ENCODE results near the gene DGKZ. TPM values are rescaled to one million over a fixed set of nuclear protein-coding genes. Genes with fewer than 3 reads are reported as not detected.

Gene DGKZ
- total and polyA plus RNA-seq, 2 donors (not counting 3 experiments of a cell fraction or from before 2014, with no cell fraction given), result 88.8 to 127 TPM

GRCh38 chr11:46334211-46334610 lies 13.1 kb upstream of the DGKZ start:
- Histone ChIP-seq H3K4me3 (replicated peaks in 1 of 3; ENCODE audit: insufficient read depth in 1 of 3, low read depth in 1 of 3, low read length in 3 of 3) (no peak overlapping the region), H3K79me2 (ENCODE audit: control insufficient read depth, insufficient read depth, low read length) (no peaks in the 10 kb centered on the region), H3K9ac (replicated peaks; ENCODE audit: extremely low read depth, insufficient read depth, low read length) (no peak overlapping the region), H3K27ac (ENCODE audit: insufficient read depth, low read depth, low read length) (no peak overlapping the region), H3K4me1 (ENCODE audit: control insufficient read depth, extremely low read depth, insufficient read depth, low read length) (peaks cover 3% of the 10 kb centered on the region), H3K9me3 (replicated peaks; ENCODE audit: control insufficient read depth, insufficient read depth, low read length) (no peaks in the 10 kb centered on the region), H2AFZ (ENCODE audit: low read depth, low read length) (no peak overlapping the region), H3K4me2 (ENCODE audit: insufficient read depth, low read length) (no peak overlapping the region), H3K9me1 (replicated peaks; ENCODE audit: control insufficient read depth, extremely low read depth, insufficient read depth, low read length) (no peaks in the 10 kb centered on the region), H3K27me3 (ENCODE audit: control insufficient read depth in 2 of 2, insufficient read depth in 2 of 2, low read length in 2 of 2) (peaks cover 46 to 48% of the 10 kb centered on the region in 2 experiments), H4K20me1 (replicated peaks; ENCODE audit: control insufficient read depth, extremely low read depth, insufficient read depth, low read length) (no peaks in the 10 kb centered on the region), H3K36me3 (ENCODE audit: control insufficient read depth in 2 of 2, extremely low read depth in 1 of 2, insufficient read depth in 2 of 2, low read length in 2 of 2) (no peaks in the 10 kb centered on the region)
- dilution Hi-C loops (cut with MboI; ENCODE audit: extremely low pct_ligation_motif_present, low sequenced_read_pairs) (no loop called here), intact Hi-C loops (cut with micrococcal nuclease) (no loop called here)
- POLR2A ChIA-PET, result interaction anchor here (1.0 kb wide), 1 partner anchor 10 kb away, joined by 4 read pairs; no protein-coding TSS in a partner anchor
- CTCF ChIA-PET, result interaction anchor here (1.0 to 1.5 kb wide), 3 partner anchors 8 to 23 kb away, joined by 3 to 5 read pairs (median 5); partner anchors contain the start of gene DGKZ
- FAIRE-seq (no peak), DNase-seq (ENCODE audit: low read depth, low spot score) (no peak)
- TF ChIP-seq POLR2AphosphoS5 (IDR thresholded peaks at IDR 0.05; ENCODE audit: insufficient read depth, low read depth, low read length) (no peak), POLR2A (IDR thresholded peaks at IDR 0.05; ENCODE audit: low read depth, low read length) (no peak), GATA2 (IDR thresholded peaks at IDR 0.05; ENCODE audit: insufficient read depth, insufficient read length, low read depth, low read length) (no peak), FOS (IDR thresholded peaks at IDR 0.05; ENCODE audit: borderline replicate concordance, insufficient read depth, low read length) (no peak), MAX (IDR thresholded peaks at IDR 0.05; ENCODE audit: insufficient read depth, insufficient read length) (no peak), EZH2 (IDR thresholded peaks at IDR 0.05; ENCODE audit: borderline replicate concordance, low read depth, low read length, severe bottlenecking) (no peak)
- no TSS peak for BruUV-seq (replicated peaks)

- Histone ChIP-seq H3K27me3 (ENCODE audit: control insufficient read depth in 2 of 2, insufficient read depth in 2 of 2, low read length in 2 of 2) (peaks cover 39 to 40% of the 10 kb centered on the region in 2 experiments), H3K4me1 (ENCODE audit: control insufficient read depth, extremely low read depth, insufficient read depth, low read length) (peaks cover 3% of the 10 kb centered on the region), H3K27ac (ENCODE audit: insufficient read depth, low read depth, low read length) (no peak overlapping the region), H4K20me1 (replicated peaks; ENCODE audit: control insufficient read depth, extremely low read depth, insufficient read depth, low read length) (no peaks in the 10 kb centered on the region), H2AFZ (ENCODE audit: low read depth, low read length) (no peak overlapping the region), H3K4me3 (replicated peaks in 1 of 3; ENCODE audit: insufficient read depth in 1 of 3, low read depth in 1 of 3, low read length in 3 of 3) (no peak overlapping the region), H3K79me2 (ENCODE audit: control insufficient read depth, insufficient read depth, low read length) (no peaks in the 10 kb centered on the region), H3K9ac (replicated peaks; ENCODE audit: extremely low read depth, insufficient read depth, low read length) (no peak overlapping the region), H3K36me3 (ENCODE audit: control insufficient read depth in 2 of 2, extremely low read depth in 1 of 2, insufficient read depth in 2 of 2, low read length in 2 of 2) (no peaks in the 10 kb centered on the region), H3K9me1 (replicated peaks; ENCODE audit: control insufficient read depth, extremely low read depth, insufficient read depth, low read length) (no peaks in the 10 kb centered on the region), H3K9me3 (replicated peaks; ENCODE audit: control insufficient read depth, insufficient read depth, low read length) (no peaks in the 10 kb centered on the region), H3K4me2 (ENCODE audit: insufficient read depth, low read length) (no peak overlapping the region)
- FAIRE-seq (no peak), DNase-seq (ENCODE audit: low read depth, low spot score) (no peak)
- TF ChIP-seq JUN (IDR thresholded peaks at IDR 0.05; ENCODE audit: borderline replicate concordance, insufficient read depth, insufficient read length, low read depth) (no peak), POLR2AphosphoS5 (IDR thresholded peaks at IDR 0.05; ENCODE audit: insufficient read depth, low read depth, low read length) (no peak), CTCF (IDR thresholded peaks at IDR 0.05; ENCODE audit: extremely low read depth in 1 of 2, insufficient read depth in 1 of 2, low read depth in 1 of 2, low read length in 2 of 2) (no peak), FOS (IDR thresholded peaks at IDR 0.05; ENCODE audit: borderline replicate concordance, insufficient read depth, low read length) (no peak)
- POLR2A ChIA-PET, result interaction anchor here (1.0 kb wide), 1 partner anchor 9 kb away, joined by 4 read pairs; no protein-coding TSS in a partner anchor
- dilution Hi-C loops (cut with MboI; ENCODE audit: extremely low pct_ligation_motif_present, low sequenced_read_pairs) (no loop called here), intact Hi-C loops (cut with micrococcal nuclease) (no loop called here)
- CTCF ChIA-PET, result interaction anchor here (1.5 kb wide), 1 partner anchor 24 kb away, joined by 5 read pairs; no protein-coding TSS in a partner anchor
- BruUV-seq (replicated peaks), result no TSS peak
Observed at GRCh38 chr11:46335271-46335670, 12.0 kb upstream of the DGKZ start.
